ENCODE data around the gene MIX23.
"Not testable (repeated sequence)": the region's sequence is repeated elsewhere in the genome, so short reads cannot be mapped to it uniquely, and the experiment has no call there.

DNA sequence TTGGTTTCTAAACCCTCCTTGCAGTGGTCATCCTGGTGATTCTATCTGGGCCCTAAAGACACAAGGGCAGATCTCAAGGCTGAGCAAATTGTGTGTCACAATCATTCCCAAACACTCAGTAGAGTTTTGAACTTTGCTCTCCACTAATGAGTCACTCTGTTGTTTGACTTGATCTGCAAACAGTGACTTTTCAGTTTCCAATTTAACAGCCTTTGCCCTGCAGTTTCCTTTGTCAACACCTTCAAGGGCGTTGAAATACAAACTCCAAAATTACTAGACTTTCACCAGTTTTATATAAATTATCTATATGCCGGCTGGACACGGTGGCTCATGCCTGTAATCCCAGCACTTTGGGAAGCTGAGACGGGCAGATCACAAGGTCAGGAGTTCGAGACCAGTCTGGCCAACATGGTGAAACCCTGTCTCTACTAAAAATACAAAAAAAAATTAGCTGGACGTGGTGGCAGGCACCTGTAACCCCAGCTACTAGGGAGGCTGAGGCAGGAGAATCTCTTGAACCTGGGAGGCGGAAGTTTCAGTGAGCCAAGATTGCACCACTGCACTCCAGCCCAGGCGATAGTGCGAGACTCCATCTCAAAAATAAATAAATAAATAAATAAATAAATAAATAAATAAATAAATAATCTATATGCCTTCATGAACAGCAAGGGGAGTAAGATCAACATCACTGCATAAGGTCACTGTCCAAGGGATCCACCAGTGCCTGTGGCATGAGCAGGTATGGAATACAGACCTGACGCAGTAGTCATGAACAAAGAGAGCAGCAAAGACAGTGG is 17.3 kb downstream of the MIX23 start:
- TF ChIP-seq, protein P1, sequence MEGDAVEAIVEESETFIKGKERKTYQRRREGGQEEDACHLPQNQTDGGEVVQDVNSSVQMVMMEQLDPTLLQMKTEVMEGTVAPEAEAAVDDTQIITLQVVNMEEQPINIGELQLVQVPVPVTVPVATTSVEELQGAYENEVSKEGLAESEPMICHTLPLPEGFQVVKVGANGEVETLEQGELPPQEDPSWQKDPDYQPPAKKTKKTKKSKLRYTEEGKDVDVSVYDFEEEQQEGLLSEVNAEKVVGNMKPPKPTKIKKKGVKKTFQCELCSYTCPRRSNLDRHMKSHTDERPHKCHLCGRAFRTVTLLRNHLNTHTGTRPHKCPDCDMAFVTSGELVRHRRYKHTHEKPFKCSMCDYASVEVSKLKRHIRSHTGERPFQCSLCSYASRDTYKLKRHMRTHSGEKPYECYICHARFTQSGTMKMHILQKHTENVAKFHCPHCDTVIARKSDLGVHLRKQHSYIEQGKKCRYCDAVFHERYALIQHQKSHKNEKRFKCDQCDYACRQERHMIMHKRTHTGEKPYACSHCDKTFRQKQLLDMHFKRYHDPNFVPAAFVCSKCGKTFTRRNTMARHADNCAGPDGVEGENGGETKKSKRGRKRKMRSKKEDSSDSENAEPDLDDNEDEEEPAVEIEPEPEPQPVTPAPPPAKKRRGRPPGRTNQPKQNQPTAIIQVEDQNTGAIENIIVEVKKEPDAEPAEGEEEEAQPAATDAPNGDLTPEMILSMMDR (IDR thresholded peaks at IDR 0.05 in 8 of 11, conservative IDR thresholded peaks at IDR 0.05 in 3 of 11) = not testable (repeated sequence)
- not testable (repeated sequence) for TF ChIP-seq POLR2A, POLR2AphosphoS5 (IDR thresholded peaks at IDR 0.05)

Data from spleen (tissue), 7 donors.